ENCODE results near the gene TPRKB.

The TPRKB gene

GRCh38 chr2:73772819-73773218 lies 35.7 kb upstream of the TPRKB start:
- TF ChIP-seq CTCF (IDR thresholded peaks at IDR 0.05; ENCODE audit: low read depth, low read length), result no peak
- no peak for DNase-seq (ENCODE audit: extremely low read depth, low read depth)

GRCh38 chr2:73770725-73771124 lies 33.6 kb upstream of the TPRKB start:
- TF ChIP-seq CTCF (IDR thresholded peaks at IDR 0.05; ENCODE audit: low read depth, low read length), result no peak
- DNase-seq (ENCODE audit: extremely low read depth, low read depth), result no peak

- DNase-seq (ENCODE audit: extremely low read depth, low read depth), result no peak
- TF ChIP-seq CTCF (IDR thresholded peaks at IDR 0.05; ENCODE audit: low read depth, low read length), result no peak
Observed at GRCh38 chr2:73766994-73767393, 29.8 kb upstream of the TPRKB start.

GRCh38 chr2:73766349-73766748 lies 29.2 kb upstream of the TPRKB start:
- no peak for TF ChIP-seq CTCF (IDR thresholded peaks at IDR 0.05; ENCODE audit: low read depth, low read length)
- no peak for DNase-seq (ENCODE audit: extremely low read depth, low read depth)

GRCh38 chr2:73764945-73765344 lies 27.8 kb upstream of the TPRKB start:
- TF ChIP-seq CTCF (IDR thresholded peaks at IDR 0.05; ENCODE audit: low read depth, low read length), result no peak
- DNase-seq (ENCODE audit: extremely low read depth, low read depth), result no peak

GRCh38 chr2:73762571-73762970 lies 25.4 kb upstream of the TPRKB start:
- no peak for TF ChIP-seq CTCF (IDR thresholded peaks at IDR 0.05; ENCODE audit: low read depth, low read length)
- no peak for DNase-seq (ENCODE audit: extremely low read depth, low read depth)

- no peak for TF ChIP-seq CTCF (IDR thresholded peaks at IDR 0.05; ENCODE audit: low read depth, low read length)
- no peak for DNase-seq (ENCODE audit: extremely low read depth, low read depth)
Observed at GRCh38 chr2:73759904-73760303, 22.8 kb upstream of the TPRKB start.
